Gastroesophageal sphincter (tissue), 4 donors: ENCODE measurements around the gene BLOC1S3. TPM values are rescaled to one million over a fixed set of nuclear protein-coding genes. Genes with fewer than 3 reads are reported as not detected.

Source experiments
- ATAC-seq: fragments of 150-250 bp; one replicate; pipeline ENCODE4 v1.9.1; 2016; ENCODE audit warnings: mild to moderate bottlenecking, moderate library complexity
- H3K27ac ChIP-seq, 4 donors: fragments of 200-600 bp; sonication (generic) in 3 of 4; 1 replicate in 3 of 4; 2 replicates in 1 of 4; pipeline ENCODE4 v1.5.1; 2016 to 2019
- H3K27me3 ChIP-seq: fragments of 200-600 bp; sonication (generic); one replicate; pipeline ENCODE4 v1.5.1; 2019
- H3K36me3 ChIP-seq, 2 donors: fragments of 200-600 bp; sonication (generic); one replicate each; pipeline ENCODE4 v1.5.1; 2019; ENCODE audit warnings: control low read depth in 1 of 2
- H3K4me1 ChIP-seq, 3 donors: fragments of 200-600 bp; sonication (generic); 1 replicate in 2 of 3; 2 replicates in 1 of 3; pipeline ENCODE4 v1.5.1; 2016 to 2019; ENCODE audit warnings: control low read depth in 2 of 3
- H3K4me3 ChIP-seq, 2 donors: fragments of 200-600 bp; sonication (generic); one replicate each; pipeline ENCODE4 v1.5.1; 2019; ENCODE audit warnings: mild to moderate bottlenecking in 1 of 2, moderate library complexity in 1 of 2
- H3K9me3 ChIP-seq, 3 donors: fragments of 200-600 bp; sonication (generic); one replicate each; pipeline ENCODE4 v1.5.1; 2017 to 2019; ENCODE audit warnings: control low read depth in 2 of 3
- CTCF ChIP-seq, 4 experiments: fragments of 200-600 bp in 2 of 4; fragments of 450-650 bp in 2 of 4; sonication (generic) in 1 of 4; IDR thresholded peaks; one replicate each; pipeline ENCODE4 v1.5.1; 2017 to 2019; ENCODE audit warnings: antibody characterized with exemption in 4 of 4, mild to moderate bottlenecking in 2 of 4, moderate library complexity in 2 of 4
- EP300 ChIP-seq: sonication (generic); formaldehyde crosslinking; IDR thresholded peaks from one replicate; pipeline ENCODE4 v1.6.1; 2017; ENCODE audit warnings: antibody characterized with exemption, mild to moderate bottlenecking
- POLR2A ChIP-seq, 2 donors: fragments of 450-650 bp; IDR thresholded peaks; one replicate each; pipeline ENCODE4 v1.6.1; 2017; ENCODE audit warnings: antibody characterized with exemption in 2 of 2, mild to moderate bottlenecking in 2 of 2, moderate library complexity in 1 of 2
- POLR2AphosphoS5 ChIP-seq: sonication (generic); formaldehyde crosslinking; IDR thresholded peaks from one replicate; pipeline ENCODE4 v1.6.1; 2017; ENCODE audit warnings: antibody characterized with exemption
- WGBS, 2 donors: methylation state at CpG; one replicate each; pipeline ENCODE4 v1.1.5; 2018; ENCODE audit warnings: low coverage in 1 of 2; 5-methylcytosine and 5-hydroxymethylcytosine counted together
- total RNA-seq, 4 donors: library from RNA; depleted of rRNA; stranded (reverse); fragments of >200 nt; gene quantifications; one replicate each; pipeline ENCODE4 v1.1.0, GENCODE V29; 2016

The BLOC1S3 gene
- total RNA-seq, 4 donors from 2014 or later: 5.0 to 17.0 (median 7.8) TPM

- Histone ChIP-seq H3K9me3 (no peaks in the 10 kb centered on the region), H3K27me3 (peaks cover 90% of the 10 kb centered on the region), H3K4me3 (no peak overlapping the region), H3K4me1 (peaks cover 0 to 27% (median 5%) of the 10 kb centered on the region in 3 donors), H3K27ac (peak overlapping the region in 1 of 4 donors; percentile 8), H3K36me3 (no peaks in the 10 kb centered on the region)
- 9 to 23% methylated on average over 6 to 10 of the region's 35 CpGs for WGBS, 2 donors
- ATAC-seq: peak; percentile 20
- TF ChIP-seq CTCF (IDR thresholded peaks at IDR 0.05): no peak
- TF ChIP-seq POLR2A (IDR thresholded peaks at IDR 0.05): no peak
- no peak for TF ChIP-seq EP300
Measured at GRCh38 chr19:45215391-45216191, 37.0 kb downstream of the BLOC1S3 start.

GRCh38 chr19:45216667-45217066, 38.1 kb downstream of the BLOC1S3 start:
- peaks cover 0 to 25% (median 5%) of the 10 kb centered on the region in 3 donors for H3K4me1 ChIP-seq

GRCh38 chr19:45217193-45217956, 38.8 kb downstream of the BLOC1S3 start:
- no peaks in the 10 kb centered on the region for H3K36me3 ChIP-seq
- no peak overlapping the region for H3K4me3 ChIP-seq
- no peak for TF ChIP-seq CTCF (IDR thresholded peaks at IDR 0.05)
- TF ChIP-seq POLR2A (IDR thresholded peaks at IDR 0.05): no peak
- no peak for TF ChIP-seq EP300
- no peak for TF ChIP-seq POLR2AphosphoS5
- peaks cover 0 to 19% (median 5%) of the 10 kb centered on the region in 3 donors for H3K4me1 ChIP-seq
- no peaks in the 10 kb centered on the region for H3K9me3 ChIP-seq
- peaks cover 87% of the 10 kb centered on the region for H3K27me3 ChIP-seq
- H3K27ac ChIP-seq: no peak overlapping the region
- no peak for ATAC-seq
- 14 to 33% methylated on average over 6 to 9 of the region's 46 CpGs for WGBS, 2 donors

More at GRCh38 chr19:45216667-45217066, 38.1 kb downstream of the BLOC1S3 start:
- no peaks in the 10 kb centered on the region for H3K36me3 ChIP-seq
- peaks cover 90% of the 10 kb centered on the region for H3K27me3 ChIP-seq
- H3K9me3 ChIP-seq: no peaks in the 10 kb centered on the region
- TF ChIP-seq EP300 (no peak), POLR2AphosphoS5 (no peak), CTCF (IDR thresholded peaks at IDR 0.05) (no peak), POLR2A (IDR thresholded peaks at IDR 0.05) (no peak)
- ATAC-seq: no peak
- WGBS, 2 donors: 55 to 66% methylated on average over 2 to 6 of the region's 6 CpGs
- no peak overlapping the region for H3K27ac ChIP-seq
- H3K4me3 ChIP-seq: no peak overlapping the region

GRCh38 chr19:45217957-45218334, 39.4 kb downstream of the BLOC1S3 start:
- no peak for ATAC-seq
- Histone ChIP-seq H3K27ac (no peak overlapping the region), H3K36me3 (no peaks in the 10 kb centered on the region), H3K27me3 (peaks cover 86% of the 10 kb centered on the region), H3K4me1 (peaks cover 0 to 19% (median 5%) of the 10 kb centered on the region in 3 donors), H3K9me3 (no peaks in the 10 kb centered on the region), H3K4me3 (no peak overlapping the region)
- TF ChIP-seq POLR2A (IDR thresholded peaks at IDR 0.05) (no peak), EP300 (no peak), POLR2AphosphoS5 (no peak), CTCF (IDR thresholded peaks at IDR 0.05) (no peak)
- WGBS, 2 donors: 20 to 23% methylated on average over 7 to 8 of the region's 14 CpGs
